CD4-positive, alpha-beta T cell treated with Interleukin-2 at 100 ng/mL for 4 hours (primary cell): ENCODE data around the gene PRELID3B.
"Not testable (repeated sequence)": the region's sequence is repeated elsewhere in the genome, so short reads cannot be mapped to it uniquely, and the experiment has no call there.

Source experiments
- DNase-seq: peaks from one replicate; pipeline ENCODE4 v3.0.0-alpha.2; 2020; ENCODE audit warnings: low spot score

PRELID3B gene

GRCh38 chr20:59025511-59025910 is 17.1 kb downstream of the PRELID3B start:
- no peak for DNase-seq

GRCh38 chr20:59025086-59025485 is 17.5 kb downstream of the PRELID3B start:
- DNase-seq = no peak

- DNase-seq = no peak
Observed at GRCh38 chr20:59024111-59024530, 18.5 kb downstream of the PRELID3B start.

GRCh38 chr20:59023616-59024015 is 19.0 kb downstream of the PRELID3B start:
- no peak for DNase-seq

GRCh38 chr20:59022754-59023153 is 19.8 kb downstream of the PRELID3B start:
- no peak for DNase-seq

- DNase-seq = no peak
Observed at GRCh38 chr20:59020938-59021551, 21.5 kb downstream of the PRELID3B start.

- DNase-seq = no peak
Observed at GRCh38 chr20:59019217-59019616, 23.4 kb downstream of the PRELID3B start, which contains the start of gene TUBB1. Gene TUBB1 (plus strand): TSS chr20:59019429. CDS start chr20:59019523, 94 bp downstream.

GRCh38 chr20:59018817-59019216 is 23.8 kb downstream of the PRELID3B start:
- no peak for DNase-seq

GRCh38 chr20:59017493-59018231 is 24.9 kb downstream of the PRELID3B start:
- no peak for DNase-seq

- DNase-seq = peak; percentile 32
Observed at GRCh38 chr20:59016795-59017492, 25.6 kb downstream of the PRELID3B start.

- DNase-seq = no peak
Observed at GRCh38 chr20:59015812-59016711, 26.5 kb downstream of the PRELID3B start.

- DNase-seq = no peak
Observed at GRCh38 chr20:59015411-59015810, 27.2 kb downstream of the PRELID3B start.

GRCh38 chr20:59014680-59015389 is 27.8 kb downstream of the PRELID3B start:
- no peak for DNase-seq

GRCh38 chr20:59013959-59014608 is 28.5 kb downstream of the PRELID3B start:
- DNase-seq = peak; percentile 28

GRCh38 chr20:59013031-59013951 is 29.3 kb downstream of the PRELID3B start:
- DNase-seq = no peak

GRCh38 chr20:59011874-59012157 is 30.8 kb downstream of the PRELID3B start:
- not testable (repeated sequence) for DNase-seq

GRCh38 chr20:59010995-59011873 is 31.4 kb downstream of the PRELID3B start:
- DNase-seq = peak; percentile 41

- DNase-seq = no peak
Observed at GRCh38 chr20:59010321-59010994, 32.1 kb downstream of the PRELID3B start.
